Measurements from ENCODE around the gene FOXL3. TPM values are rescaled to one million over a fixed set of nuclear protein-coding genes. Genes with fewer than 3 reads are reported as not detected.
"Not testable (repeated sequence)": the region's sequence is repeated elsewhere in the genome, so short reads cannot be mapped to it uniquely, and the experiment has no call there.

Gene FOXL3
- total RNA-seq, 2 experiments from 2014 or later, result not detected

GRCh38 chr7:327233-327931, 37.4 kb downstream of the FOXL3 start:
- H3K27me3 Mint-ChIP-seq, result peaks cover 3% of the 10 kb centered on the region

GRCh38 chr7:327991-328702, 38.2 kb downstream of the FOXL3 start:
- CTCF ChIA-PET, result no interaction called here
- Mint-ChIP-seq H3K27me3 (peaks cover 3% of the 10 kb centered on the region), H3K27ac (no peak overlapping the region), H3K4me3 (no peak overlapping the region), H3K9me3 (ENCODE audit: low read depth) (no peaks in the 10 kb centered on the region), H3K36me3 (no peaks in the 10 kb centered on the region), H3K4me1 (peaks cover 4% of the 10 kb centered on the region)
- no peak for ATAC-seq
- DNase-seq, result no peak

More at GRCh38 chr7:327233-327931, 37.4 kb downstream of the FOXL3 start:
- CTCF ChIA-PET, result no interaction called here
- no peaks in the 10 kb centered on the region for H3K9me3 Mint-ChIP-seq (ENCODE audit: low read depth)
- no peak overlapping the region for H3K4me3 Mint-ChIP-seq
- no peak for ATAC-seq
- no peak overlapping the region for H3K27ac Mint-ChIP-seq
- H3K36me3 Mint-ChIP-seq, result no peaks in the 10 kb centered on the region
- H3K4me1 Mint-ChIP-seq, result peaks cover 4% of the 10 kb centered on the region
- no peak for DNase-seq

DNA sequence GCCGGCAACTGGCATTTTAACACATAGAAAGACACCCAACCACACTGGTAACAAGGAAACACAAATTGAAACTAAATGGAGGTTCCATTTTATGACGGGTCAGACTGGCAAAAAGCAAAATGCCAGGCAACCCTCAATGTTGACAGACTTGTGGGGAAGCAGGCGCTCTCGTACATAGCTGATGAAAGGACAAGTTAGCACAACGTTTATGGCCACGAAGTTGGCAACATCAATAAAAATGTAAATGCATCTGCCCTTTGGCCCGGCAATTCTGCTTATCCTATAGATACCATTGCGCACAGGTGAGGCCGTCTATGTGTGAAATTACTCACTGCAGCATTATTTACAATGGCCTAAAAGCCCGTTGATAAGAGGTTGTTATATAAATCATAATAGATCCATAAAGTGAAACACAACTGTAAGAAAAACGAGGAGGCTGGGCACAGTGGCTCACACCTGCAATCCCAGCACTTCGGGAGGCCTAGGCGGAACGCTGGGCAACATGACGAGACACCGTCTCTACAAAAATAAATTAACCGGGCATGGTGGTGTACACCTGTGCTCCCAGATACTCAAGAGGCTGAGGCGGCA, 39.8 kb downstream of the FOXL3 start:
- CTCF ChIA-PET, result no interaction called here
- ATAC-seq (no peak), DNase-seq (no peak)
- H3K4me1 Mint-ChIP-seq, result peaks cover 4% of the 10 kb centered on the region
- no peak overlapping the region for H3K27ac Mint-ChIP-seq
- no peak overlapping the region for H3K4me3 Mint-ChIP-seq
- peaks cover 12% of the 10 kb centered on the region for H3K9me3 Mint-ChIP-seq (ENCODE audit: low read depth)
- no peaks in the 10 kb centered on the region for H3K36me3 Mint-ChIP-seq
- no peaks in the 10 kb centered on the region for H3K27me3 Mint-ChIP-seq

DNA sequence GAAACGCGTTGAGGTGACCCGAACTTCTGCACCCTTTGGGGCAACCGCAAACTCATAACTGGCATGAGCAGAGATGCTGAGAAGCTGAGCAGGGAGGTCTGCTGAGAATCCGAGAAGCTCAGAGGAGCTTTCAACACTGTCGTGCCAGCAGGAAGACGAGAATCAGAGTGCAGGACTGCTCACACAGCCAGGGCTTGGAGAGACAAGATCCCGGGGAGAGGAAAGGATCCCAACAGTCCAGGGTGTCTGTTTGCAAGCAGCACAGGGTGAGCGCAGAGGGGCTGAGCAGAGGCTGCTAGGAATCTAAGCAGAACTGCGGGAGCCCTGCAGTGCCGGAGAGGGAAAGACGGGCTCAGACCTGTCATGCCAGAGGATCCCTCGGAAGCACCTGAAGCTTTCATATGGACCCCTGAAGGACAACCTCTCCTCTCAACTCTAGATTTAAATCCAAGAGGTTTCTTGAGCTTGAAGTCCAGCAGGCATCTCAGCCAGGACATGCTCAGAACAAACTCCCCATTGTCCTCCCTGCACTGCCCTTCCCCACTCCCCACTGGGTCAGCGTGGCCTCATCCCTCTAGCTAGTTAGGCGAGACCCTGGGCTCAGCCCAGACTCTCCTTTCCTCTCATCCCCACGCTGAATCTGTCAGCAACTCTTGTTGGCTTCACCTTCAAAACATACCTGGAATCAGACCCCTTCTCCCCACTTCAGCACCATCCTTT, 40.7 kb downstream of the FOXL3 start:
- Mint-ChIP-seq H3K4me1 (no peaks in the 10 kb centered on the region), H3K9me3 (ENCODE audit: low read depth) (peaks cover 16% of the 10 kb centered on the region), H3K4me3 (no peak overlapping the region), H3K27me3 (no peaks in the 10 kb centered on the region), H3K36me3 (no peaks in the 10 kb centered on the region), H3K27ac (no peak overlapping the region)
- DNase-seq, result no peak
- no peak for ATAC-seq
- CTCF ChIA-PET, result interaction anchor here (0.6 to 1.4 kb wide), 5 partner anchors 14 to 932 kb away, joined by 3 to 4 read pairs (median 3); no protein-coding TSS in a partner anchor

DNA sequence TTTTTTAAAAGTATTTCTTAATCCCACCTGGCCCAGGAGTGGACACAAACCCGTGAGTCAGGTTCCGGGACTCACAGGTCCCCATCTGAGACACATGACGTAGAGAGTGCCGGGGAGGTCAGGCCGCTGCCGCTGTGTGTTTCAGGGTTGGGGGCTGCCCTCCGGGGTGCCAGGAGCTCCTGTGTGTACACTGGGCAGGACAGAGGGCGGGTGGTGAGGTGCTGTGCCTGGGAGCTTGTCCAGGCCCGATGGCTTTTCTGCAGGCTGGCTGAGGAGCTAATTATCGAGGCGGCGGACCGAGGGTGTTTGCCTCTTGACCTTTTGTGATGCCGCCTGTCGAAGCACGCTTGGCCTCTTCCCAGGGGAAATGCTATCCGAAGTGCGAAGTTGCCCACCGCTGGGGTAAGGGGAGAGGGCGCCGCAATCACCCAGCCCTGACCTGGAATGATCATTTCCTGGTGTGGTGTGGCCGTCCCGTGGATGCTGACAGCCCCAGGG, 42.1 kb downstream of the FOXL3 start:
- Mint-ChIP-seq H3K4me1 (no peaks in the 10 kb centered on the region), H3K9me3 (ENCODE audit: low read depth) (peaks cover 16% of the 10 kb centered on the region), H3K27me3 (no peaks in the 10 kb centered on the region), H3K4me3 (no peak overlapping the region), H3K36me3 (no peaks in the 10 kb centered on the region), H3K27ac (no peak overlapping the region)
- DNase-seq, result no peak
- no peak for ATAC-seq
- CTCF ChIA-PET, result interaction anchor here (0.7 to 1.4 kb wide), 5 partner anchors 11 to 442 kb away, joined by 3 to 4 read pairs (median 3); no protein-coding TSS in a partner anchor

GRCh38 chr7:332646-333392, 42.8 kb downstream of the FOXL3 start:
- CTCF ChIA-PET, result interaction anchor here (0.7 to 1.3 kb wide), 9 partner anchors 12 to 440 kb away, joined by 3 to 5 read pairs (median 3); no protein-coding TSS in a partner anchor

DNA sequence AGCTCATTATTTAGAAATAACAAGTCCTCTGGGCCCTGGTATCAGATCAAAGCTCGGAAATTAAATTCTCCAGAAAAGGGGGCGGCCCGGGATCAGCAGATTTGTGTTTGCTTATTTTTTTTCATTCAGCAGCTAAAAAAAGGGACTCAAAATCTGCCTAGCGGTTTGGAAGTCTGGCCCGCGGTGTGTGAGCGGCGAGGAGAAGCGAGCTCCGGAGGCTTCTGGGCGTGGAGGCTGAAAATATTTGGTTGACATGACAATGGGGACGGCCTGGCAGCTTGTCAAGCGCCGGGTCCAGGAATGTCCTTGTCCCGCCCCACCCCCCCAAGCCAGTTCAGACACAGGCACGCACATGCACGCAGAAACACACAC, 43.4 kb downstream of the FOXL3 start:
- ATAC-seq (no peak), DNase-seq (no peak)
- Mint-ChIP-seq H3K36me3 (no peaks in the 10 kb centered on the region), H3K4me1 (no peaks in the 10 kb centered on the region), H3K9me3 (ENCODE audit: low read depth) (peaks cover 16% of the 10 kb centered on the region), H3K27me3 (no peaks in the 10 kb centered on the region), H3K4me3 (no peak overlapping the region), H3K27ac (no peak overlapping the region)
- CTCF ChIA-PET, result interaction anchor here (0.7 to 1.3 kb wide), 8 partner anchors 15 to 439 kb away, joined by 3 to 5 read pairs (median 3); no protein-coding TSS in a partner anchor

More at GRCh38 chr7:332646-333392, 42.8 kb downstream of the FOXL3 start:
- Mint-ChIP-seq H3K27me3 (no peaks in the 10 kb centered on the region), H3K36me3 (no peaks in the 10 kb centered on the region), H3K27ac (no peak overlapping the region), H3K9me3 (ENCODE audit: low read depth) (peaks cover 16% of the 10 kb centered on the region), H3K4me3 (no peak overlapping the region), H3K4me1 (no peaks in the 10 kb centered on the region)
- ATAC-seq (peak; percentile 94), DNase-seq (peak; percentile 82)

DNA sequence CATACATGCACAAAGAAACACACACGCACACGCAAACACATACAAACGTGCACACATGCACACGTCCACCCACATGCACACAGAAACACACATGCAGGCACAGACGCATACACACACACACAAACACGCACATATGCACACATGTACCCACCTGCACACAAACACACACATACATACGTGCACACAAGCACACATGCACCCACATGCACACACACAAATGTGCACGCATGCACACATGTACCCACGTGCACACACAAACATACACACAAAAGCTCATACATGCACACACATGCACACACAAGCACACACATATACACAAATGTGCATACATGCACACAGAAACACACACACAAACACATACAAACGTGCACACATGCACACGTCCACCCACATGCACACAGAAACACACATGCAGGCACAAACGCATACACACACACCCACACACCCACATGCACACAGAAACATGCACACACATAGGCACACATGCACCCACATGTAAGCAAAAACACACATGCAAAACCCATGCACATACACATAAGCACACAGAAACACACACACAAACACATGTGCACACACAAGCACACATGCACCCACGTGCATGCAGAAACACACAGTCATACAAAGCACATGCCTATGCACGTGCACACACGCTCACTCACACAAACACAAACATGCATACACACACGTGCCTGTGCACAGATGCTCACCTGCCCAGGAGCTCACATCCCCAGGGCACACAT, 44.8 kb downstream of the FOXL3 start:
- no peak for ATAC-seq
- DNase-seq, result no peak
- Mint-ChIP-seq H3K9me3 (ENCODE audit: low read depth) (peaks cover 16% of the 10 kb centered on the region), H3K4me3 (no peak overlapping the region), H3K27ac (no peak overlapping the region), H3K27me3 (no peaks in the 10 kb centered on the region), H3K4me1 (no peaks in the 10 kb centered on the region), H3K36me3 (no peaks in the 10 kb centered on the region)
- CTCF ChIA-PET, result no interaction called here

DNA sequence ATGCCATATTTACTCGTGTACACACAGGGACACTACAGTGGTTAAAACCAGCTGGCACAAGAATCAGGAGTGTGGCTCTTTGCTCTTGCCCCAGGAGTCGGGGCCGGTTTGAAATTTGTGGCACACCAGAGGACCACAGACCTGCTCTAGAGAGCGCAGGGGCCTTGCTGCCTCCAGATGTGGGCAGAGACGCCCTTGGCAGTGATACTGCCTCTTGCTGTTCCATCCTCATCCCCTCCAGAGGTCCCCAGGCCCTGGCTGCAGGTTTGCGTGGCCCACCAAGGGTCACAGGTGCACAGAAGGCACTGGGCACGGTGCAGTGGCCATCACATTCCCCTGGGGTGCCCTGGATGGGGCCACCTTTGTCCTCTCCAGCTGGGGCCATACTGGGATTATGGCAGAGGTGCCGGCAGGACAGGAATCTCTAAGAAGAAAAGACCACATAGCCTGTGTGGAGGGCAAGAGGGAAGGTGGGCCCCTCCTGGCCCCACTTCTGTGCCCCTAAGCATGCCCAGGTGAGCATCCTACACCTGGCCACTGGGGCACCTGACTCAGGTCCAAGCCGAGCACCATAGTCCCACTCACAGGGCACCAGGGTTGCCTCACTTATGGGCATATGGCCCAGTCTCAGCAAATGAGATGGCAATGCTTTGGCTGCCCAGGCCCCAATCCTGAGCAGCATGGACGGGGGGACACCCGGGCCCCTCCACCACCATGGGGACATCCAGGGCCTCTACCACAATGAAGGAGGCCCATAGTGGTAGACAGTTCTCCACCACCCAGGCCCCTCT, 45.6 kb downstream of the FOXL3 start:
- Mint-ChIP-seq H3K9me3 (ENCODE audit: low read depth) (peaks cover 16% of the 10 kb centered on the region), H3K27ac (no peak overlapping the region), H3K4me1 (no peaks in the 10 kb centered on the region), H3K36me3 (no peaks in the 10 kb centered on the region), H3K27me3 (no peaks in the 10 kb centered on the region), H3K4me3 (no peak overlapping the region)
- DNase-seq, result no peak
- CTCF ChIA-PET, result no interaction called here
- ATAC-seq, result no peak

GRCh38 chr7:336149-336533, 46.2 kb downstream of the FOXL3 start:
- peaks cover 16% of the 10 kb centered on the region for H3K9me3 Mint-ChIP-seq (ENCODE audit: low read depth)
- CTCF ChIA-PET, H3K4me3 Mint-ChIP-seq, DNase-seq, H3K27me3 Mint-ChIP-seq, H3K4me1 Mint-ChIP-seq, ATAC-seq, H3K27ac Mint-ChIP-seq, H3K36me3 Mint-ChIP-seq: not testable (repeated sequence)

DNA sequence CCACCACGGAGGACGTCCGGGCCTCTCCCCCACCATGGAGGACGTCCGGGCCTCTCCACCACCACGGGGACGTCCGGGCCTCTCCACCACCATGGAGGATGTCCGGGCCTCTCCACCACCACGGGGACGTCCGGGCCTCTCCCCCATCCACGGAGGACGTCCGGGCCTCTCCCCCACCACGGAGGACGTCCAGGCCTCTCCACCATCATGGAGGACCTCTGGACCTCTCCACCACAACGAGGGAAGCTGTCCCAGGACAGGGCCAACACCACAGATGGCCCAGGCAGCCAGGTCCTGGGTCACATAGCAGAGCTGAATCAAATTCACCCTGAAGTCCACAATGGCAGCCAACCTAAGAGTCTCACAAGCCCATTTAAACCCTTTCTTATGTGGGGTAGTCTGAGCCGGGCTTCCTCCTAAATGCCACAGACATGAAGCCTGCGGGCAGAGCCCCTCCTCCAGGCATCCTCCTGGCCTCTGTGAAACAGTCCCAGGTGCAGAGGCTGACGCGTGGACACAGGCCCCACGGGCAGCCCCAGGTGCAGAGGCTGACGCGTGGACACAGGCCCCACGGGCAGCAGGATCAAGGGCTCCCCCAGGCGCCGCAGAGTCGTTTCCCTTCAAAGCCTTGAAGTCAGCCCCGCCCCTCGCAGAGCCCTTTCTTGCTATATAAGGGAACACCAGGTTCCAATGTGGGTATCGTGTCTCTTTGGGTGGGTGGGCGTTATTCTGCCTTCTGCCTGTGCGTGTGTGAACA, 47.0 kb downstream of the FOXL3 start:
- no peak for ATAC-seq
- DNase-seq, result no peak
- CTCF ChIA-PET, result no interaction called here
- peaks cover 16% of the 10 kb centered on the region for H3K9me3 Mint-ChIP-seq (ENCODE audit: low read depth)
- no peak overlapping the region for H3K27ac Mint-ChIP-seq
- H3K4me1 Mint-ChIP-seq, result no peaks in the 10 kb centered on the region
- H3K36me3 Mint-ChIP-seq, result no peaks in the 10 kb centered on the region
- no peak overlapping the region for H3K4me3 Mint-ChIP-seq
- H3K27me3 Mint-ChIP-seq, result no peaks in the 10 kb centered on the region
